OCI-LY7 (cell line): ENCODE data around the gene ADCY7. TPM values are rescaled to one million over a fixed set of nuclear protein-coding genes. Genes with fewer than 3 reads are reported as not detected.

ENCODE experiments used
- BruUV-seq: library from RNA; stranded (reverse); fragments of 400-500 nt; replicated peaks from 2 replicates; lab custom pipeline; 2021; lab: Mats Ljungman, UMichigan
- CTCF ChIA-PET: fragments of 300-600 bp; sonication (Branson Sonifier 250); formaldehyde crosslinking; loops from one replicate; lab custom pipeline; 2022; ENCODE audit warnings: antibody characterized with exemption; ENCODE audit not compliant: unreplicated experiment; lab: Charles Lee
- POLR2A ChIA-PET: fragments of 300-600 bp; sonication (Branson Sonifier 250); formaldehyde crosslinking; loops from one replicate; lab custom pipeline; 2022; ENCODE audit warnings: antibody characterized with exemption; lab: Charles Lee
- DNase-seq: peaks from one replicate; pipeline ENCODE4 v3.0.0-alpha.2; 2015; ENCODE audit warnings: low spot score
- H2AFZ ChIP-seq: fragments of 200-600 bp; sonication (generic), shearing (Covaris generic); 2 replicates; pipeline ENCODE4 v1.6.1; 2014; ENCODE audit warnings: mild to moderate bottlenecking, antibody characterized with exemption, low read length, moderate library complexity
- H3K27ac ChIP-seq: fragments of 200-600 bp; sonication (generic); 2 replicates; pipeline ENCODE4 v1.5.1; 2014; ENCODE audit warnings: mixed run types, low read depth, mild to moderate bottlenecking, moderate library complexity, low read length, inconsistent platforms; ENCODE audit not compliant: poor library complexity, severe bottlenecking
- H3K36me3 ChIP-seq: fragments of 200-600 bp; sonication (generic); 2 replicates; pipeline ENCODE4 v1.6.1; 2014; ENCODE audit warnings: mild to moderate bottlenecking, antibody characterized with exemption, low read length, moderate library complexity, mixed read lengths; ENCODE audit not compliant: insufficient read depth
- H3K4me1 ChIP-seq: fragments of 200-600 bp; sonication (generic); 2 replicates; pipeline ENCODE4 v1.5.1; 2014; ENCODE audit warnings: mild to moderate bottlenecking, low read length; ENCODE audit not compliant: insufficient read depth, poor library complexity, severe bottlenecking
- H3K4me2 ChIP-seq: fragments of 200-600 bp; sonication (generic); 2 replicates; pipeline ENCODE4 v1.6.1; 2014; ENCODE audit warnings: mild to moderate bottlenecking, low read length
- H3K4me3 ChIP-seq: fragments of 200-600 bp; sonication (generic); 2 replicates; pipeline ENCODE4 v1.5.1; 2014; ENCODE audit warnings: mild to moderate bottlenecking, low read depth, low read length; ENCODE audit not compliant: poor library complexity, severe bottlenecking
- H3K79me2 ChIP-seq: fragments of 200-600 bp; sonication (generic); 2 replicates; pipeline ENCODE4 v1.6.1; 2016; ENCODE audit warnings: low read depth, mild to moderate bottlenecking, low read length, moderate library complexity, mixed read lengths; ENCODE audit not compliant: insufficient read depth
- H3K9me2 ChIP-seq: fragments of 200-600 bp; sonication (generic); 2 replicates; pipeline ENCODE4 v1.6.1; 2016; ENCODE audit warnings: mild to moderate bottlenecking, low read length, mixed read lengths; ENCODE audit not compliant: insufficient read depth
- H3K9me3 ChIP-seq: fragments of 200-600 bp; sonication (generic); 2 replicates; pipeline ENCODE4 v1.6.1; 2014; ENCODE audit warnings: mild to moderate bottlenecking, mixed run types, low read length, mixed read lengths
- H4K20me1 ChIP-seq: fragments of 200-600 bp; sonication (generic); 2 replicates; pipeline ENCODE4 v1.6.1; 2014; ENCODE audit warnings: mild to moderate bottlenecking, antibody characterized with exemption, low read length, moderate library complexity, mixed read lengths; ENCODE audit not compliant: insufficient read depth
- EZH2phosphoT487 ChIP-seq: fragments of 200-600 bp; sonication (generic); IDR thresholded peaks from 2 replicates; pipeline ENCODE4 v1.6.1; 2018; ENCODE audit warnings: low read depth, borderline replicate concordance, mild to moderate bottlenecking, mixed run types, antibody characterized with exemption, low read length, moderate library complexity, mixed read lengths
- intact Hi-C: fragments of 100-400 bp; cut with micrococcal nuclease; formaldehyde crosslinking; loops from one replicate; pipeline ENCODE4 v1.10.0; 2022; ENCODE audit not compliant: unreplicated experiment
- total RNA-seq, 2 experiments: library from RNA; depleted of rRNA in 1 of 2; stranded (reverse); fragments of >200 nt in 1 of 2; shearing (Covaris generic) in 1 of 2; gene quantifications; 2 replicates each; pipeline ENCODE4 v1.2.3, GENCODE V29; 2014 to 2022
- TF ChIP-seq, protein P1 (sequence below): fragments of 200-600 bp; sonication (generic); conservative IDR thresholded peaks from 2 replicates; pipeline ENCODE4 v1.5.1; 2014; ENCODE audit warnings: mild to moderate bottlenecking, antibody characterized with exemption, low read length, moderate library complexity, mixed read lengths

Gene ADCY7
- total RNA-seq, 2 experiments from 2014 or later = 49.9 to 77.7 TPM

DNA sequence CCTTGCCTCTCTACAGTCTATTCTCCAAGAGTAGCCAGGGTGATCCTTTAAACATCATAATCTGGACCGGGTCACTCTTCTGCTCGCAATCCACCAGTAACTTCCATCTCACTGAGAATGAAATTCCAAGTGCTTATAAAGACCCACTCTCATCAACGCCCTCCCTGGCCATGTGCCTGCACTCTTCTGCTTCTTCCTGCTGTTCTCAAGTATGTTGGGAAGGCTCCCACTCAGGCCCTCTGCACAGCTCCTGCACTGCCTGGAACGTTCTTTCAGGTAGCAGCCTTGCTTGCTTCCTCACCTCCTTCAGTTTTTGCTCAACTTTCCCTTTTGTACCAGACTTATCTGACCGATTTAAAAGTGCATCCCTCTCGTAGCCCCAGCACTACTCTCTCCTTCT is 58.0 kb downstream of the ADCY7 start:
- ChIA-PET POLR2A (no interaction called here), CTCF (no interaction called here)
- no peak overlapping the region for H3K4me3 ChIP-seq
- H3K79me2 ChIP-seq = no peaks in the 10 kb centered on the region
- no peaks in the 10 kb centered on the region for H4K20me1 ChIP-seq
- peaks cover 6% of the 10 kb centered on the region for H3K4me1 ChIP-seq
- intact Hi-C loops = loop anchor here (10.0 kb wide), 2 partner anchors 70 to 250 kb away; no protein-coding TSS in a partner anchor
- no peak overlapping the region for H2AFZ ChIP-seq
- TF ChIP-seq EZH2phosphoT487 = no peak
- peaks cover 97% of the 10 kb centered on the region for H3K36me3 ChIP-seq
- H3K9me2 ChIP-seq = no peaks in the 10 kb centered on the region
- H3K9me3 ChIP-seq = no peaks in the 10 kb centered on the region
- no peak for DNase-seq
- H3K27ac ChIP-seq = no peak overlapping the region
- H3K4me2 ChIP-seq = no peak overlapping the region
- BruUV-seq = no TSS peak

DNA sequence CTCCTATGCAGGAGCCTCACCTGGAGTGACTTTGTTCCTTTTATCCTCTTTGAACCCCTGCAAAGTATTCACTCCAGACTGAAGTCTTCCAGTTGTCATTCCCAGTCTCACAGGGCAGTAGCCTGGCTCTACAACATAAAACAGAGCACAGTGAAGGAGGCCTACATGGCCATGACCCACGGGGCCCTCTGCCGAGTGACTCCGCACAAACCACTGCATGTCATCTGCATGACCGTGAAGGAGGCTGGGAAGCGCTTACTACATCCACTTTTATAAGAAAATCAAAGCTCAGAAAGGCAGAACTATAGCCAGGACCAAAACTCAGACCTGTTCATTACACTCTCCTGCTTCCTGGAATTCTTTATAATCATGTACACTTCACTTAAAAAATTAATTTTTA is 59.9 kb downstream of the ADCY7 start:
- BruUV-seq = no TSS peak
- Histone ChIP-seq H2AFZ (no peak overlapping the region), H3K79me2 (no peaks in the 10 kb centered on the region), H4K20me1 (no peaks in the 10 kb centered on the region), H3K9me3 (no peaks in the 10 kb centered on the region), H3K27ac (no peak overlapping the region), H3K4me2 (no peak overlapping the region), H3K4me1 (peaks cover 6% of the 10 kb centered on the region), H3K9me2 (no peaks in the 10 kb centered on the region), H3K36me3 (peaks cover 95% of the 10 kb centered on the region), H3K4me3 (no peak overlapping the region)
- ChIA-PET POLR2A (interaction anchor here (0.6 to 1.4 kb wide), 7 partner anchors 15 to 842 kb away, joined by 3 to 4 read pairs (median 3); no protein-coding TSS in a partner anchor), CTCF (no interaction called here)
- intact Hi-C loops = loop anchor here (10.0 kb wide), 2 partner anchors 71 to 251 kb away; no protein-coding TSS in a partner anchor
- no peak for DNase-seq
- TF ChIP-seq, protein P1, sequence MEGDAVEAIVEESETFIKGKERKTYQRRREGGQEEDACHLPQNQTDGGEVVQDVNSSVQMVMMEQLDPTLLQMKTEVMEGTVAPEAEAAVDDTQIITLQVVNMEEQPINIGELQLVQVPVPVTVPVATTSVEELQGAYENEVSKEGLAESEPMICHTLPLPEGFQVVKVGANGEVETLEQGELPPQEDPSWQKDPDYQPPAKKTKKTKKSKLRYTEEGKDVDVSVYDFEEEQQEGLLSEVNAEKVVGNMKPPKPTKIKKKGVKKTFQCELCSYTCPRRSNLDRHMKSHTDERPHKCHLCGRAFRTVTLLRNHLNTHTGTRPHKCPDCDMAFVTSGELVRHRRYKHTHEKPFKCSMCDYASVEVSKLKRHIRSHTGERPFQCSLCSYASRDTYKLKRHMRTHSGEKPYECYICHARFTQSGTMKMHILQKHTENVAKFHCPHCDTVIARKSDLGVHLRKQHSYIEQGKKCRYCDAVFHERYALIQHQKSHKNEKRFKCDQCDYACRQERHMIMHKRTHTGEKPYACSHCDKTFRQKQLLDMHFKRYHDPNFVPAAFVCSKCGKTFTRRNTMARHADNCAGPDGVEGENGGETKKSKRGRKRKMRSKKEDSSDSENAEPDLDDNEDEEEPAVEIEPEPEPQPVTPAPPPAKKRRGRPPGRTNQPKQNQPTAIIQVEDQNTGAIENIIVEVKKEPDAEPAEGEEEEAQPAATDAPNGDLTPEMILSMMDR = no peak
- TF ChIP-seq EZH2phosphoT487 = no peak

DNA sequence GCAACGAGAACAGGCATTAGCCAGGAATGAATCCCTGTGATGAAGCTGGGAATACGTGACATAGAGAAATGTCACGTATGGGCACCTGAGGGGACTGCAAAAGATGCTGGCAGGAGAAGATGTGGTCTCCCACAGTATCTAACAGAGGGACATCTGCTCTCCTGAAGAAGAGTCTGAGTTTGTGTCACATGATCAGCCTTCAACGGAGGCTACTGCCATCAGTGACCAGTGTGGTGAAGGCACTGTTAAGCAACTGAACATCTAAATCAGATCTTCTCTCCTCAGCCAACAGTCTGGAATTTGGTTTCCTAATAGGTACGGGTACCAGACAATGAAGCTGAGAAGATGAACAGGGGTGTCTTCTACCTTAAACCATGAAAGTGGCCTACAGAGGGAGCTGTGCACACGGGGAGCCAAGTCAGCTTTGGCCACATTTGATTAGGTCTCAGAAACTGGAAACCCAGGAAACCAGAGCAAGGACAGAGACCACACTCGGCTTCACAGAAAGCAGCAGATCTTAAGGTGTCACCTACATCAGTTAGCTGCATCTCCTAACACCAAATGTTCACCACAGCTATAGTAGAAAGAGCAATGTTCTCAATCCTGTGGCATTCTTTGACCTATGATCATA is 60.6 kb downstream of the ADCY7 start:
- no peak overlapping the region for H3K4me3 ChIP-seq
- CTCF ChIA-PET = no interaction called here
- H3K9me3 ChIP-seq = no peaks in the 10 kb centered on the region
- peaks cover 97% of the 10 kb centered on the region for H3K36me3 ChIP-seq
- BruUV-seq = no TSS peak
- no peak overlapping the region for H3K4me2 ChIP-seq
- intact Hi-C loops = loop anchor here (10.0 kb wide), 2 partner anchors 72 to 252 kb away; no protein-coding TSS in a partner anchor
- H2AFZ ChIP-seq = no peak overlapping the region
- H3K79me2 ChIP-seq = peaks cover 6% of the 10 kb centered on the region; the same call in 1 of the 2 replicates
- POLR2A ChIA-PET = interaction anchor here (1.1 to 1.4 kb wide), 5 partner anchors 15 to 68 kb away, joined by 3 to 4 read pairs (median 3); no protein-coding TSS in a partner anchor
- peak; percentile 68 for DNase-seq
- TF ChIP-seq, protein P1 = peak; percentile 87
- TF ChIP-seq EZH2phosphoT487 = no peak
- no peaks in the 10 kb centered on the region for H4K20me1 ChIP-seq
- no peak overlapping the region for H3K27ac ChIP-seq
- peaks cover 6% of the 10 kb centered on the region for H3K4me1 ChIP-seq
- H3K9me2 ChIP-seq = no peaks in the 10 kb centered on the region
